ENCODE measurements around the gene DLX1.

DLX1 gene

GRCh38 chr2:172087780-172088244, 2.5 kb downstream of the DLX1 start:
- DNase-seq (ENCODE audit: low spot score) = no peak

GRCh38 chr2:172088245-172089004, 3.1 kb downstream of the DLX1 start:
- DNase-seq (ENCODE audit: low spot score) = no peak

- no peak for DNase-seq (ENCODE audit: low spot score)
Measured at GRCh38 chr2:172089005-172089504, 3.7 kb downstream of the DLX1 start.

GRCh38 chr2:172089633-172090032, 4.3 kb downstream of the DLX1 start:
- no peak for DNase-seq (ENCODE audit: low spot score)

- DNase-seq (ENCODE audit: low spot score) = no peak
Measured at GRCh38 chr2:172090044-172090961, 5.0 kb downstream of the DLX1 start.

GRCh38 chr2:172091000-172091641, 5.8 kb downstream of the DLX1 start:
- no peak for DNase-seq (ENCODE audit: low spot score)

- DNase-seq (ENCODE audit: low spot score) = no peak
Measured at GRCh38 chr2:172091761-172092566, 6.7 kb downstream of the DLX1 start.

GRCh38 chr2:172092716-172093415, 7.6 kb downstream of the DLX1 start:
- DNase-seq (ENCODE audit: low spot score) = no peak

GRCh38 chr2:172093416-172094293, 8.3 kb downstream of the DLX1 start:
- DNase-seq (ENCODE audit: low spot score) = no peak

- peak; percentile 64 for DNase-seq (ENCODE audit: low spot score)
Measured at GRCh38 chr2:172094294-172095145, 9.2 kb downstream of the DLX1 start.

GRCh38 chr2:172095146-172095904, 10.0 kb downstream of the DLX1 start:
- peak; percentile 84 for DNase-seq (ENCODE audit: low spot score)

- DNase-seq (ENCODE audit: low spot score) = peak; percentile 83
Measured at GRCh38 chr2:172095905-172096625, 10.8 kb downstream of the DLX1 start.

- peak; percentile 74 for DNase-seq (ENCODE audit: low spot score)
Measured at GRCh38 chr2:172096626-172097547, 11.6 kb downstream of the DLX1 start.

GRCh38 chr2:172097557-172098131, 12.3 kb downstream of the DLX1 start:
- no peak for DNase-seq (ENCODE audit: low spot score)

GRCh38 chr2:172098287-172098649, 13.0 kb downstream of the DLX1 start:
- DNase-seq (ENCODE audit: low spot score) = no peak
